ENCODE results near the gene SORL1.

Gene SORL1

GRCh38 chr11:121539000-121539399 is 86.9 kb downstream of the SORL1 start:
- no peaks in the 10 kb centered on the region for H3K9me2 ChIP-seq (replicated peaks; ENCODE audit: low read depth, low read length)
- no peaks in the 10 kb centered on the region for H3K27me3 ChIP-seq (ENCODE audit: insufficient read depth, low read length, poor library complexity, severe bottlenecking)
- no peaks in the 10 kb centered on the region for H4K20me1 ChIP-seq (ENCODE audit: insufficient read depth, low read length, poor library complexity, severe bottlenecking)
- no peaks in the 10 kb centered on the region for H3K9me3 ChIP-seq (ENCODE audit: insufficient read depth, low read depth, low read length)
- H3K4me3 ChIP-seq (ENCODE audit: low read length, poor library complexity, severe bottlenecking) = no peak overlapping the region
- H2AFZ ChIP-seq (ENCODE audit: low read length) = no peak overlapping the region
- H3K4me1 ChIP-seq (ENCODE audit: insufficient read depth, low read length, poor library complexity, severe bottlenecking) = peaks cover 36% of the 10 kb centered on the region
- H3F3A ChIP-seq (ENCODE audit: low read depth) = no peaks in the 10 kb centered on the region
- no peak overlapping the region for H3K9ac ChIP-seq (ENCODE audit: low read depth, low read length, poor library complexity, severe bottlenecking)
- H3K4me2 ChIP-seq (ENCODE audit: low read depth, low read length, poor library complexity, severe bottlenecking) = no peak overlapping the region
- H3K36me3 ChIP-seq (ENCODE audit: insufficient read depth, low read length) = peaks cover 73% of the 10 kb centered on the region; the same call in 1 of the 2 replicates
- H3K79me2 ChIP-seq (ENCODE audit: insufficient read depth, low read length) = peaks cover 3% of the 10 kb centered on the region; the same call in 1 of the 2 replicates
- TF ChIP-seq EZH2phosphoT487 (IDR thresholded peaks at IDR 0.05; ENCODE audit: borderline replicate concordance) (no peak), CTCF (conservative IDR thresholded peaks at IDR 0.05; ENCODE audit: low read length) (no peak)

- Histone ChIP-seq H3K4me2 (ENCODE audit: low read depth, low read length, poor library complexity, severe bottlenecking) (no peak overlapping the region), H4K20me1 (ENCODE audit: insufficient read depth, low read length, poor library complexity, severe bottlenecking) (no peaks in the 10 kb centered on the region), H3K4me1 (ENCODE audit: insufficient read depth, low read length, poor library complexity, severe bottlenecking) (peaks cover 52% of the 10 kb centered on the region), H3K9me2 (replicated peaks; ENCODE audit: low read depth, low read length) (no peaks in the 10 kb centered on the region), H3F3A (ENCODE audit: low read depth) (no peaks in the 10 kb centered on the region), H3K27me3 (ENCODE audit: insufficient read depth, low read length, poor library complexity, severe bottlenecking) (no peaks in the 10 kb centered on the region), H3K9ac (ENCODE audit: low read depth, low read length, poor library complexity, severe bottlenecking) (no peak overlapping the region), H2AFZ (ENCODE audit: low read length) (no peak overlapping the region), H3K79me2 (ENCODE audit: insufficient read depth, low read length) (peaks cover 7% of the 10 kb centered on the region), H3K9me3 (ENCODE audit: insufficient read depth, low read depth, low read length) (no peaks in the 10 kb centered on the region), H3K36me3 (ENCODE audit: insufficient read depth, low read length) (peaks cover 68% of the 10 kb centered on the region; the same call in 1 of the 2 replicates), H3K4me3 (ENCODE audit: low read length, poor library complexity, severe bottlenecking) (no peak overlapping the region)
- TF ChIP-seq CTCF (conservative IDR thresholded peaks at IDR 0.05; ENCODE audit: low read length) (no peak), EZH2phosphoT487 (IDR thresholded peaks at IDR 0.05; ENCODE audit: borderline replicate concordance) (no peak)
These were observed 88.5 kb downstream of the SORL1 start for GRCh38 chr11:121540627-121541026.

GRCh38 chr11:121543836-121544380 is 91.8 kb downstream of the SORL1 start:
- no peaks in the 10 kb centered on the region for H3K9me2 ChIP-seq (replicated peaks; ENCODE audit: low read depth, low read length)
- peaks cover 68% of the 10 kb centered on the region; the same call in 1 of the 2 replicates for H3K36me3 ChIP-seq (ENCODE audit: insufficient read depth, low read length)
- TF ChIP-seq EZH2phosphoT487 (IDR thresholded peaks at IDR 0.05; ENCODE audit: borderline replicate concordance) = no peak
- no peak for TF ChIP-seq CTCF (conservative IDR thresholded peaks at IDR 0.05; ENCODE audit: low read length)
- peaks cover 32% of the 10 kb centered on the region for H3K79me2 ChIP-seq (ENCODE audit: insufficient read depth, low read length)
- no peaks in the 10 kb centered on the region for H3K9me3 ChIP-seq (ENCODE audit: insufficient read depth, low read depth, low read length)
- H3K9ac ChIP-seq (ENCODE audit: low read depth, low read length, poor library complexity, severe bottlenecking) = no peak overlapping the region
- peaks cover 64% of the 10 kb centered on the region for H3K4me1 ChIP-seq (ENCODE audit: insufficient read depth, low read length, poor library complexity, severe bottlenecking)
- H3K27me3 ChIP-seq (ENCODE audit: insufficient read depth, low read length, poor library complexity, severe bottlenecking) = no peaks in the 10 kb centered on the region
- no peaks in the 10 kb centered on the region for H4K20me1 ChIP-seq (ENCODE audit: insufficient read depth, low read length, poor library complexity, severe bottlenecking)
- H3F3A ChIP-seq (ENCODE audit: low read depth) = no peaks in the 10 kb centered on the region
- no peak overlapping the region for H3K4me2 ChIP-seq (ENCODE audit: low read depth, low read length, poor library complexity, severe bottlenecking)
- H3K4me3 ChIP-seq (ENCODE audit: low read length, poor library complexity, severe bottlenecking) = no peak overlapping the region
- no peak overlapping the region for H2AFZ ChIP-seq (ENCODE audit: low read length)

Measured in Loucy (cell line).